Measurements from ENCODE around the gene KHDC3L. TPM values are rescaled to one million over a fixed set of nuclear protein-coding genes. Genes with fewer than 3 reads are reported as not detected.

The KHDC3L gene
- polyA plus RNA-seq, 2 donors: not detected

DNA sequence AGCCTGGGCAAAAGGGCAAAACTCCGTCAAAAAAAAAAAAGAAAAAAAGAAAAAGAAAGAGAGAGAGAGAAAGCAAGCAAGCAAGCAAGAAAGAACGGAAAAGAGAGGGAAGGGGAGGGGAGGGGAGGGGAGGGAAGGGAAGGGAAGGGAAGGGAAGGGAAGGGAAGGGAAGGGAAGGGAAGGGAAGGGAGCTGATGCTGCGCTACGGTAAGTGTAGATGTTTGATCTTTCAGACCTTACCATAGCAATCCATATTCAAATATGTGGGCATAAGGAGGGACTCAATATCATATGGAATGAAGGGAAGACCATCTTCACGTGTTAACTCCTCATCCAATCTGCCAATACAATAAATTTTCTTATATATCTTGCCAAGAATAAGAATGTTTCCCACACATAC, 20.3 kb upstream of the KHDC3L start:
- H3K27me3 ChIP-seq (ENCODE audit: control insufficient read depth in 1 of 2, insufficient read depth in 2 of 2, low read length in 2 of 2): no peaks in the 10 kb centered on the region
- H3K27ac ChIP-seq (ENCODE audit: low read depth in 2 of 2, low read length in 1 of 2): no peak overlapping the region
- H3K9me3 ChIP-seq (ENCODE audit: control insufficient read depth in 2 of 2, insufficient read depth in 1 of 2, low read depth in 1 of 2, low read length in 1 of 2): no peaks in the 10 kb centered on the region
- no peaks in the 10 kb centered on the region for H3K4me1 ChIP-seq (ENCODE audit: control insufficient read depth in 2 of 2, insufficient read depth in 2 of 2, low read length in 1 of 2)
- no peaks in the 10 kb centered on the region for H3K36me3 ChIP-seq (ENCODE audit: control insufficient read depth in 2 of 2, insufficient read depth in 2 of 2, low read length in 1 of 2)
- no peak overlapping the region for H3K4me3 ChIP-seq (ENCODE audit: low read depth in 1 of 2, low read length in 2 of 2)
- WGBS, 2 donors: 79 to 80% methylated on average over 4 to 5 of the region's 5 CpGs

GRCh38 chr6:73343164-73343563, 19.3 kb upstream of the KHDC3L start:
- Histone ChIP-seq H3K9me3 (ENCODE audit: control insufficient read depth in 2 of 2, insufficient read depth in 1 of 2, low read depth in 1 of 2, low read length in 1 of 2) (peaks cover 0 to under 1% of the 10 kb centered on the region in 2 donors), H3K4me3 (ENCODE audit: low read depth in 1 of 2, low read length in 2 of 2) (no peak overlapping the region), H3K27me3 (ENCODE audit: control insufficient read depth in 1 of 2, insufficient read depth in 2 of 2, low read length in 2 of 2) (no peaks in the 10 kb centered on the region), H3K27ac (ENCODE audit: low read depth in 2 of 2, low read length in 1 of 2) (no peak overlapping the region), H3K4me1 (ENCODE audit: control insufficient read depth in 2 of 2, insufficient read depth in 2 of 2, low read length in 1 of 2) (no peaks in the 10 kb centered on the region), H3K36me3 (ENCODE audit: control insufficient read depth in 2 of 2, insufficient read depth in 2 of 2, low read length in 1 of 2) (no peaks in the 10 kb centered on the region)

DNA sequence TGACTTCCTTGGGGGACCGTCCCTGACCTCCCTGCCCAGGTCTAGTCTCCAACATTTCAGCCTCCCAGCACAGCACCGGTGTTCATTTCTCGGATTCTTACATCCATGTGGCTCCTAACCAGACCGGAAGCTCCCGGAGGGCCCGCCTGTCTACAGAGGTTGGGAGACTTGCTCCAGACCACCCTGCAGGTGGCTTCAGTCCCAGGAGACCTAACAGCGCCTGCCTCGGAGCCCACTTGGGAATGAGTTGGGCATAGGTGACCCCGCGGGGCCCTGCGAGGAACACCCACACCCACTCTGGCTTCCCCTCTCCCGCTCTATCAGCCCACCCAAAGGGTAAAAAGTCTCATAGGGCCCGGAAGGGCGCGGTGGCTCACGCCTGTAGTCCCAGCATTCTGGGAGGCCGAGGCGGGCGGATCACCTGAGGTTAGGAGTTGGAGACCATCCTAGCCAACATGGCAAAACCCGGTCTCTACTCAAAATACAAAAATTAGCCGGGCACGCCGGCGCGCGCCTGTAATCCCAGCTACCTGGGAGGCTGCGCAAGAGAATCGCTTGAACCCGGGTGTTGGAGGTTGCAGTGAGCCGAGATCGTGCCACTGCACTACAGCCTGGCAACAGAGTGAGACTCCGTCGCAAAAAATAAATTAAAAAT, 13.8 kb upstream of the KHDC3L start:
- Histone ChIP-seq H3K36me3 (ENCODE audit: control insufficient read depth in 2 of 2, insufficient read depth in 2 of 2, low read length in 1 of 2) (no peaks in the 10 kb centered on the region), H3K4me3 (ENCODE audit: low read depth in 1 of 2, low read length in 2 of 2) (no peak overlapping the region), H3K27ac (ENCODE audit: low read depth in 2 of 2, low read length in 1 of 2) (no peak overlapping the region), H3K4me1 (ENCODE audit: control insufficient read depth in 2 of 2, insufficient read depth in 2 of 2, low read length in 1 of 2) (no peaks in the 10 kb centered on the region), H3K9me3 (ENCODE audit: control insufficient read depth in 2 of 2, insufficient read depth in 1 of 2, low read depth in 1 of 2, low read length in 1 of 2) (peaks cover 0 to 2% of the 10 kb centered on the region in 2 donors), H3K27me3 (ENCODE audit: control insufficient read depth in 1 of 2, insufficient read depth in 2 of 2, low read length in 2 of 2) (peaks cover 0 to 4% of the 10 kb centered on the region in 2 donors)
- 53 to 56% methylated on average over 33 of the region's 33 CpGs for WGBS, 2 donors

DNA sequence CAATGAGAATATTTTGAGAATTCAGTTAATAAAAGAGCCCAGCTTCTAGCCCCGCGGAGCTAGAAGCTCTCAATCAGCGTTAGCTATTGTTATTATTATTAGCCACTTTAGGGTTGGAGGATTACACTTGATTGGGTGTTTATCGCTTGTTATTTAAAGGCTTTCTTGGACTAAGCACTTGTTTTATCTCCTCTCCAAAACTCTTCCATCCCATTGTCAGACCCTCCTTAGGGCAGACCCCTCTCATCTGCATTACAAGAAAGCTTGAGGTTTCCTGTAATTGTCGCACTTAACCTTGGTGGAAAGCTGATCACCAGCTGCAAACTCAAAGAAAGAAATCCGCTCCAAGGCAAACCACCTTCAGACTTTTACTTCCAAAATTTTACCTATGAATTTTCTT, 13.1 kb upstream of the KHDC3L start:
- 27 to 35% methylated on average over 6 of the region's 6 CpGs for WGBS, 2 donors
- H3K4me3 ChIP-seq (ENCODE audit: low read depth in 1 of 2, low read length in 2 of 2): no peak overlapping the region
- no peaks in the 10 kb centered on the region for H3K36me3 ChIP-seq (ENCODE audit: control insufficient read depth in 2 of 2, insufficient read depth in 2 of 2, low read length in 1 of 2)
- peaks cover 0 to 4% of the 10 kb centered on the region in 2 donors for H3K27me3 ChIP-seq (ENCODE audit: control insufficient read depth in 1 of 2, insufficient read depth in 2 of 2, low read length in 2 of 2)
- peaks cover 0 to 2% of the 10 kb centered on the region in 2 donors for H3K9me3 ChIP-seq (ENCODE audit: control insufficient read depth in 2 of 2, insufficient read depth in 1 of 2, low read depth in 1 of 2, low read length in 1 of 2)
- H3K4me1 ChIP-seq (ENCODE audit: control insufficient read depth in 2 of 2, insufficient read depth in 2 of 2, low read length in 1 of 2): no peaks in the 10 kb centered on the region
- H3K27ac ChIP-seq (ENCODE audit: low read depth in 2 of 2, low read length in 1 of 2): no peak overlapping the region

DNA sequence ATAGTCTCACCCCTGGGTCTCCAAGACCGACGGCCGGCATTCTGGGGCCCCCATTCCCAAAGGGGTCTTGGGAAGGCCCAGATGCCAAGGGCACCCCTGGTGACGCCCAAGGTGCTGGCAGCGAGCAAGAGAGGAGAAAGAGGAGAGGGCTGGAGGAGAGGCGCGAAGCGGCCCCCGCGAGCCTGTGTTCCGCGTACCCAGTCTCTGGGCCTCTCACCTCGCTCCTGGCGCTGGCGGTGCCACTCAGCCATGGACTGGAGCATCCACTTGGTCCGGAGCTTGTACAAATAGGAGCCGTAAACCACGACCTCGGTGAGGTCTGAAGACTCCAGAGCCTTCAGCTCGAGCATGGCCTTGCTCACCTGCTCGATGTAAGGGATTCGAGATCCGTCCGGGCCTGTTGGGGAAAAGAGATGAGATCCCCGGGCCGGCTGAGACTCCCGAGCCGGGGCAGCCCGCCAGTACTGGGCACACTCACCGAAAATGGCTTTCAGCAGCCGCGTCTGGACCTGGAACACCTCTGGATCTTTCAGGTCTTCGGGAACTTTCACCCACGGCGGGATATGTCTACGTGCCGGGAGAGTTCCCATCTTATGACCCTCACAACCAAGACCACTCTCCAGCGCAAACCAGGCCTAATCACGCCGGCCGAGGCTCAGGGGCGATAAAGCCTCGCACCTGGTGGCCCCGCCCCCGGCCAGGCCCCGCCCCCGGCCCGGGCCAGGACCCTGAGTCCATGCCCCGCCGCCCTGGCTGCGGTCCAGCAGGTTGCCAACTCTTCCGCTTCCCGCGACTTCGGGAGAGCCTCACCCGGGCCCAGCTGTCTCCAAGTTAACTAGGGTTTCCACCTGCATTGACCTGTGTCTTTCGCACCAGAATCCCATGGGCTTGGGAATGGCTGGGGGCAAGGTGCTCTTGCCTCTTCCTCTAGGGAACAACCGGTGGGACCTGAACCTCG, 8.5 kb upstream of the KHDC3L start, which contains the start of gene DPPA5:
Gene DPPA5, minus strand, starts transcription at position 641 of the 958 bp plus-strand sequence. Its CDS starts 51 bp downstream, at position 590.
- H3K27me3 ChIP-seq (ENCODE audit: control insufficient read depth in 1 of 2, insufficient read depth in 2 of 2, low read length in 2 of 2): no peaks in the 10 kb centered on the region
- no peaks in the 10 kb centered on the region for H3K36me3 ChIP-seq (ENCODE audit: control insufficient read depth in 2 of 2, insufficient read depth in 2 of 2, low read length in 1 of 2)
- H3K4me1 ChIP-seq (ENCODE audit: control insufficient read depth in 2 of 2, insufficient read depth in 2 of 2, low read length in 1 of 2): no peaks in the 10 kb centered on the region
- H3K9me3 ChIP-seq (ENCODE audit: control insufficient read depth in 2 of 2, insufficient read depth in 1 of 2, low read depth in 1 of 2, low read length in 1 of 2): no peaks in the 10 kb centered on the region
- 75 to 89% methylated on average over 58 to 59 of the region's 59 CpGs for WGBS, 2 donors
- H3K27ac ChIP-seq (ENCODE audit: low read depth in 2 of 2, low read length in 1 of 2): no peak within 1 kb of the TSS
- no peak within 1 kb of the TSS for H3K4me3 ChIP-seq (ENCODE audit: low read depth in 1 of 2, low read length in 2 of 2)

GRCh38 chr6:73362869-73363536, 545 bp downstream of the KHDC3L start:
- Histone ChIP-seq H3K27ac (ENCODE audit: low read depth in 2 of 2, low read length in 1 of 2) (no peak overlapping the region), H3K27me3 (ENCODE audit: control insufficient read depth in 1 of 2, insufficient read depth in 2 of 2, low read length in 2 of 2) (no peaks in the 10 kb centered on the region), H3K9me3 (ENCODE audit: control insufficient read depth in 2 of 2, insufficient read depth in 1 of 2, low read depth in 1 of 2, low read length in 1 of 2) (peaks cover 0 to 2% of the 10 kb centered on the region in 2 donors), H3K4me1 (ENCODE audit: control insufficient read depth in 2 of 2, insufficient read depth in 2 of 2, low read length in 1 of 2) (no peaks in the 10 kb centered on the region), H3K36me3 (ENCODE audit: control insufficient read depth in 2 of 2, insufficient read depth in 2 of 2, low read length in 1 of 2) (no peaks in the 10 kb centered on the region), H3K4me3 (ENCODE audit: low read depth in 1 of 2, low read length in 2 of 2) (no peak overlapping the region)
- 92 to 94% methylated on average over 31 of the region's 31 CpGs for WGBS, 2 donors

DNA sequence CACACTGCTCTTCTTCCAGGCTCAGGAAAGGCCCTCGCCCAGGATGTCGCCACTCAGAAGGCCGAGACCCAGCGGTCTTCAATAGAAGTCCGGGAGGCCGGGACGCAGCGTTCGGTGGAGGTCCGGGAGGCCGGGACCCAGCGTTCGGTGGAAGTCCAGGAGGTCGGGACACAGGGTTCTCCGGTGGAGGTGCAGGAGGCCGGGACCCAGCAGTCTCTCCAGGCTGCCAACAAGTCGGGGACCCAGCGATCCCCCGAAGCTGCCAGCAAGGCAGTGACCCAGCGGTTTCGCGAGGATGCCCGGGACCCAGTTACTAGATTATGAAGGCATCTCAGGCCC, 1.0 kb downstream of the KHDC3L start:
- H3K4me3 ChIP-seq (ENCODE audit: low read depth in 1 of 2, low read length in 2 of 2): no peak overlapping the region
- H3K9me3 ChIP-seq (ENCODE audit: control insufficient read depth in 2 of 2, insufficient read depth in 1 of 2, low read depth in 1 of 2, low read length in 1 of 2): peaks cover 0 to 2% of the 10 kb centered on the region in 2 donors
- H3K4me1 ChIP-seq (ENCODE audit: control insufficient read depth in 2 of 2, insufficient read depth in 2 of 2, low read length in 1 of 2): no peaks in the 10 kb centered on the region
- H3K36me3 ChIP-seq (ENCODE audit: control insufficient read depth in 2 of 2, insufficient read depth in 2 of 2, low read length in 1 of 2): no peaks in the 10 kb centered on the region
- no peaks in the 10 kb centered on the region for H3K27me3 ChIP-seq (ENCODE audit: control insufficient read depth in 1 of 2, insufficient read depth in 2 of 2, low read length in 2 of 2)
- WGBS, 2 donors: 95 to 97% methylated on average over 23 of the region's 23 CpGs
- no peak overlapping the region for H3K27ac ChIP-seq (ENCODE audit: low read depth in 2 of 2, low read length in 1 of 2)

- H3K27me3 ChIP-seq (ENCODE audit: control insufficient read depth in 1 of 2, insufficient read depth in 2 of 2, low read length in 2 of 2): no peaks in the 10 kb centered on the region
- 89 to 91% methylated on average over 14 of the region's 14 CpGs for WGBS, 2 donors
- H3K36me3 ChIP-seq (ENCODE audit: control insufficient read depth in 2 of 2, insufficient read depth in 2 of 2, low read length in 1 of 2): no peaks in the 10 kb centered on the region
- no peak overlapping the region for H3K27ac ChIP-seq (ENCODE audit: low read depth in 2 of 2, low read length in 1 of 2)
- peaks cover 0 to 2% of the 10 kb centered on the region in 2 donors for H3K9me3 ChIP-seq (ENCODE audit: control insufficient read depth in 2 of 2, insufficient read depth in 1 of 2, low read depth in 1 of 2, low read length in 1 of 2)
- no peaks in the 10 kb centered on the region for H3K4me1 ChIP-seq (ENCODE audit: control insufficient read depth in 2 of 2, insufficient read depth in 2 of 2, low read length in 1 of 2)
- no peak overlapping the region for H3K4me3 ChIP-seq (ENCODE audit: low read depth in 1 of 2, low read length in 2 of 2)
Observed at GRCh38 chr6:73364121-73364520, 1.7 kb downstream of the KHDC3L start.

- H3K4me3 ChIP-seq (ENCODE audit: low read depth in 1 of 2, low read length in 2 of 2): no peak overlapping the region
- H3K36me3 ChIP-seq (ENCODE audit: control insufficient read depth in 2 of 2, insufficient read depth in 2 of 2, low read length in 1 of 2): no peaks in the 10 kb centered on the region
- no peak overlapping the region for H3K27ac ChIP-seq (ENCODE audit: low read depth in 2 of 2, low read length in 1 of 2)
- no peaks in the 10 kb centered on the region for H3K27me3 ChIP-seq (ENCODE audit: control insufficient read depth in 1 of 2, insufficient read depth in 2 of 2, low read length in 2 of 2)
- 87 to 91% methylated on average over 9 of the region's 9 CpGs for WGBS, 2 donors
- no peaks in the 10 kb centered on the region for H3K4me1 ChIP-seq (ENCODE audit: control insufficient read depth in 2 of 2, insufficient read depth in 2 of 2, low read length in 1 of 2)
- peaks cover 0 to 2% of the 10 kb centered on the region in 2 donors for H3K9me3 ChIP-seq (ENCODE audit: control insufficient read depth in 2 of 2, insufficient read depth in 1 of 2, low read depth in 1 of 2, low read length in 1 of 2)
Observed at GRCh38 chr6:73364549-73364948, 2.1 kb downstream of the KHDC3L start.

All from esophagus (tissue), 2 donors.